Activated naive CD8-positive, alpha-beta T cell treated with anti-CD3 and anti-CD28 coated beads for 36 hours (primary cell): Measurements from ENCODE around the gene FKBP10. TPM values are rescaled to one million over a fixed set of nuclear protein-coding genes. Genes with fewer than 3 reads are reported as not detected.
A peak's percentile ranks its signal among the peaks of the same experiment; 100 is the strongest.
"Not testable (repeated sequence)": the region's sequence is repeated elsewhere in the genome, so short reads cannot be mapped to it uniquely, and the experiment has no call there.

Experiments
- DNase-seq: peaks from one replicate; pipeline ENCODE4 v3.0.0; 2021
- H3K27ac Mint-ChIP-seq: one replicate; pipeline ENCODE4 v1.8.0; 2022; ENCODE audit warnings: mild to moderate bottlenecking, moderate library complexity, mixed read lengths
- H3K27me3 Mint-ChIP-seq: one replicate; pipeline ENCODE4 v1.8.0; 2022; ENCODE audit warnings: mild to moderate bottlenecking, mixed read lengths
- H3K36me3 Mint-ChIP-seq: one replicate; pipeline ENCODE4 v1.8.0; 2021; ENCODE audit warnings: mild to moderate bottlenecking, mixed read lengths
- H3K4me1 Mint-ChIP-seq: one replicate; pipeline ENCODE4 v1.8.0; 2021; ENCODE audit warnings: mixed read lengths
- H3K4me3 Mint-ChIP-seq: one replicate; pipeline ENCODE4 v1.8.0; 2022; ENCODE audit warnings: mild to moderate bottlenecking, moderate library complexity, mixed read lengths
- H3K9me3 Mint-ChIP-seq: one replicate; pipeline ENCODE4 v1.8.0; 2022; ENCODE audit warnings: mixed read lengths
- total RNA-seq, 2 experiments: library from RNA; stranded (reverse); gene quantifications; one replicate each; pipeline ENCODE4 v1.2.3, GENCODE V29; 2021

The FKBP10 gene
- total RNA-seq, 2 experiments from 2014 or later, result 0.48 to 0.89 TPM

- no peaks in the 10 kb centered on the region for H3K9me3 Mint-ChIP-seq
- peak within 1 kb of the TSS; percentile 60 for H3K27ac Mint-ChIP-seq
- peaks cover 14% of the 10 kb centered on the region for H3K4me1 Mint-ChIP-seq
- H3K4me3 Mint-ChIP-seq, result peak within 1 kb of the TSS; percentile 87
- peaks cover 7% of the 10 kb centered on the region for H3K36me3 Mint-ChIP-seq
- H3K27me3 Mint-ChIP-seq, result no peaks in the 10 kb centered on the region
- DNase-seq, result no peak
Measured at GRCh38 chr17:41837761-41838538, 25.1 kb downstream of the FKBP10 start, which contains the start of gene KLHL10. Gene KLHL10 (plus strand): TSS chr17:41837825. CDS start chr17:41837933, 108 bp downstream.

- not testable (repeated sequence) for H3K27ac Mint-ChIP-seq, H3K9me3 Mint-ChIP-seq, H3K4me3 Mint-ChIP-seq, H3K27me3 Mint-ChIP-seq, H3K36me3 Mint-ChIP-seq, DNase-seq
- H3K4me1 Mint-ChIP-seq, result peaks cover 11% of the 10 kb centered on the region
Measured at GRCh38 chr17:41839448-41839847, 26.6 kb downstream of the FKBP10 start.

- not testable (repeated sequence) for H3K4me1 Mint-ChIP-seq, H3K4me3 Mint-ChIP-seq, H3K9me3 Mint-ChIP-seq, H3K36me3 Mint-ChIP-seq, H3K27me3 Mint-ChIP-seq, DNase-seq, H3K27ac Mint-ChIP-seq
Measured at GRCh38 chr17:41840781-41841180, 28.0 kb downstream of the FKBP10 start.

GRCh38 chr17:41844971-41845370 lies 32.2 kb downstream of the FKBP10 start:
- Mint-ChIP-seq H3K27ac (no peak overlapping the region), H3K27me3 (no peaks in the 10 kb centered on the region), H3K9me3 (no peaks in the 10 kb centered on the region), H3K4me1 (peaks cover 11% of the 10 kb centered on the region), H3K36me3 (no peaks in the 10 kb centered on the region), H3K4me3 (no peak overlapping the region)
- DNase-seq, result no peak

GRCh38 chr17:41848788-41849187 lies 36.0 kb downstream of the FKBP10 start:
- Mint-ChIP-seq H3K27ac (no peak overlapping the region), H3K4me3 (no peak overlapping the region), H3K4me1 (peaks cover 32% of the 10 kb centered on the region), H3K36me3 (peaks cover 8% of the 10 kb centered on the region), H3K9me3 (no peaks in the 10 kb centered on the region), H3K27me3 (no peaks in the 10 kb centered on the region)
- no peak for DNase-seq

- peaks cover 13% of the 10 kb centered on the region for H3K36me3 Mint-ChIP-seq
- H3K4me3 Mint-ChIP-seq, result no peak overlapping the region
- H3K9me3 Mint-ChIP-seq, result no peaks in the 10 kb centered on the region
- H3K27me3 Mint-ChIP-seq, result no peaks in the 10 kb centered on the region
- DNase-seq, result no peak
- H3K4me1 Mint-ChIP-seq, result peaks cover 32% of the 10 kb centered on the region
- no peak overlapping the region for H3K27ac Mint-ChIP-seq
Measured at GRCh38 chr17:41849251-41849990, 36.6 kb downstream of the FKBP10 start.

- not testable (repeated sequence) for H3K27me3 Mint-ChIP-seq, H3K4me3 Mint-ChIP-seq, DNase-seq, H3K27ac Mint-ChIP-seq, H3K9me3 Mint-ChIP-seq
- peaks cover 36% of the 10 kb centered on the region for H3K4me1 Mint-ChIP-seq
- H3K36me3 Mint-ChIP-seq, result peaks cover 16% of the 10 kb centered on the region
Measured at GRCh38 chr17:41851382-41851781, 38.6 kb downstream of the FKBP10 start.

GRCh38 chr17:41860254-41860931 lies 47.6 kb downstream of the FKBP10 start:
- DNase-seq, result no peak
- Mint-ChIP-seq H3K4me3 (no peak overlapping the region), H3K9me3 (no peaks in the 10 kb centered on the region), H3K27me3 (no peaks in the 10 kb centered on the region), H3K27ac (no peak overlapping the region), H3K36me3 (no peaks in the 10 kb centered on the region), H3K4me1 (peaks cover 25% of the 10 kb centered on the region)

- Mint-ChIP-seq H3K4me3 (no peak overlapping the region), H3K27ac (no peak overlapping the region), H3K27me3 (no peaks in the 10 kb centered on the region)
Measured at GRCh38 chr17:41863074-41863848, 50.5 kb downstream of the FKBP10 start.

GRCh38 chr17:41864498-41864835 lies 51.7 kb downstream of the FKBP10 start:
- Mint-ChIP-seq H3K27me3 (no peaks in the 10 kb centered on the region), H3K4me1 (peaks cover 43% of the 10 kb centered on the region), H3K4me3 (no peak overlapping the region), H3K9me3 (no peaks in the 10 kb centered on the region), H3K36me3 (peaks cover 14% of the 10 kb centered on the region), H3K27ac (no peak overlapping the region)
- DNase-seq, result no peak

More at GRCh38 chr17:41863074-41863848, 50.5 kb downstream of the FKBP10 start:
- DNase-seq, result peak; percentile 26
- no peaks in the 10 kb centered on the region for H3K9me3 Mint-ChIP-seq
- peaks cover 9% of the 10 kb centered on the region for H3K36me3 Mint-ChIP-seq
- H3K4me1 Mint-ChIP-seq, result peaks cover 37% of the 10 kb centered on the region

GRCh38 chr17:41864836-41865595 lies 52.2 kb downstream of the FKBP10 start, which contains the start of gene KLHL11:
Gene KLHL11 (minus strand): TSS chr17:41865423. CDS start chr17:41865370, 53 bp downstream.
- peaks cover 15% of the 10 kb centered on the region for H3K36me3 Mint-ChIP-seq
- no peaks in the 10 kb centered on the region for H3K9me3 Mint-ChIP-seq
- peaks cover 40% of the 10 kb centered on the region for H3K4me1 Mint-ChIP-seq
- H3K27me3 Mint-ChIP-seq, result no peaks in the 10 kb centered on the region
- no peak within 1 kb of the TSS for H3K4me3 Mint-ChIP-seq
- DNase-seq, result peak; percentile 91
- H3K27ac Mint-ChIP-seq, result peak within 1 kb of the TSS; percentile 79

- no peaks in the 10 kb centered on the region for H3K9me3 Mint-ChIP-seq
- H3K27ac Mint-ChIP-seq, result peak overlapping the region; percentile 79
- no peak overlapping the region for H3K4me3 Mint-ChIP-seq
- peaks cover 39% of the 10 kb centered on the region for H3K4me1 Mint-ChIP-seq
- H3K36me3 Mint-ChIP-seq, result peaks cover 15% of the 10 kb centered on the region
- DNase-seq, result no peak
- H3K27me3 Mint-ChIP-seq, result no peaks in the 10 kb centered on the region
Measured at GRCh38 chr17:41865596-41865893, 52.7 kb downstream of the FKBP10 start.

GRCh38 chr17:41868568-41868967 lies 55.8 kb downstream of the FKBP10 start:
- no peak for DNase-seq
- Mint-ChIP-seq H3K4me3 (no peak overlapping the region), H3K4me1 (peaks cover 26% of the 10 kb centered on the region), H3K36me3 (peaks cover 25% of the 10 kb centered on the region), H3K27me3 (no peaks in the 10 kb centered on the region), H3K9me3 (no peaks in the 10 kb centered on the region), H3K27ac (peak overlapping the region; percentile 80)

GRCh38 chr17:41869426-41869825 lies 56.6 kb downstream of the FKBP10 start:
- no peaks in the 10 kb centered on the region for H3K9me3 Mint-ChIP-seq
- peaks cover 26% of the 10 kb centered on the region for H3K4me1 Mint-ChIP-seq
- no peak overlapping the region for H3K4me3 Mint-ChIP-seq
- H3K27me3 Mint-ChIP-seq, result no peaks in the 10 kb centered on the region
- DNase-seq, result no peak
- H3K36me3 Mint-ChIP-seq, result peaks cover 27% of the 10 kb centered on the region
- H3K27ac Mint-ChIP-seq, result peak overlapping the region; percentile 80
